Nephron progenitor cell (in vitro differentiated cells): ENCODE measurements around the gene RNF220.

ENCODE experiments used
- DNase-seq: peaks from one replicate; pipeline ENCODE4 v3.0.0; 2021
- H3K27ac Mint-ChIP-seq: 2 replicates; pipeline ENCODE4 v1.8.0; 2021; ENCODE audit warnings: mild to moderate bottlenecking, moderate library complexity, mixed read lengths
- H3K27me3 Mint-ChIP-seq: 2 replicates; pipeline ENCODE4 v1.8.0; 2021; ENCODE audit warnings: mild to moderate bottlenecking, low read depth, mixed read lengths; ENCODE audit not compliant: poor library complexity
- H3K36me3 Mint-ChIP-seq: 2 replicates; pipeline ENCODE4 v1.8.0; 2021; ENCODE audit warnings: low read depth, mixed read lengths
- H3K4me1 Mint-ChIP-seq: 2 replicates; pipeline ENCODE4 v1.8.0; 2021; ENCODE audit warnings: mixed read lengths
- H3K4me3 Mint-ChIP-seq: 2 replicates; pipeline ENCODE4 v1.8.0; 2021; ENCODE audit warnings: mild to moderate bottlenecking, moderate library complexity, mixed read lengths
- H3K9me3 Mint-ChIP-seq: 2 replicates; pipeline ENCODE4 v1.8.0; 2021; ENCODE audit warnings: mild to moderate bottlenecking, moderate library complexity, mixed read lengths
- TF ChIP-seq, protein P1 (sequence below): fragments of 200-600 bp; sonication (generic); IDR thresholded peaks from 2 replicates; pipeline ENCODE4 v1.5.0; 2021; ENCODE audit warnings: antibody characterized with exemption

Gene RNF220

DNA sequence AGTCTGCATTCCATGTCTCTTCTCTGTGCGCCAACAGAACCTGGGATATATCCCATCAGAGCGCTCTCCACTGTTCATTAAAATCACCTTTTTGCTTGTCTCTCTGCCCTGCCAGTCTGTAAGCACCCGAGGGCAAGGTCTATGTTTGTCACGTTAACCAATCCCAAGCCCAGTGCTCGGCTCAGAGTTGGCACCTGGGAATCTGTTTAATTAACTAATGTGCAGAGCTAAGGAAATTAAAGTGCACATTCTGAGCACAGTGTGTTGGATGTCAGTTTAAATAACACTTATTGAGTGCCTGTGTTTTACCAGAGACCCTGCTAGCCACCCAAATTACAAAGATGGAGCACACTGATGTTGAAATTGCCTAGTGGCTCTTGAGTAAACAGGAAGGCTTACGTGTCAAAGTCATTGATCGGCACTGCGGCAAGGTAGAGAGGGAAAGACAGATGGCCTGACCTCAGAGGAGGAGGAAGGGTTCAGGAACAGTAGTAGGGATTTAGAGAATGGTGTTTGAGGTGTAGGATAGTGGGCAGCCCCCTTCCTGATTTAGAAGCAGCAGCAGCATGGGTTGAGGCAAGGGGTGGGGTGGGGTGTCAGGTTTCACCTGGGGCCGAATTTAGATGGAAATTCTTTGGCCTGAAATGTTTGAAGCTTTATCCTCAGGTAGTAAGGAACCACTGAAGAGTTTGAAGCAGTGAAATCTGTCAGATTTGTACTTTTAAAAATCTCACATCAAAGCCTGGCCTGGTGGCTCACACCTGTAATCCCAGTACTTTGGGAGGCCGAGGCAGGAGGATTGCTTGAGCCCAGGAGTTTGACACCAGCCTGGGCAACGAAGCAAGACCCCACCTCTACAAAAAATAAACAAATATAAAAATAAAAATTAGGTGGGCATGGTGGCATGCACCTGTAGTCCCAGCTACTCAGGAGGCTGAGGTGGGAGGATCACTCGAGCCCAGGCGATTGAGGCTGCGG lies 277.1 kb downstream of the RNF220 start:
- Mint-ChIP-seq H3K36me3 (peaks cover 22% of the 10 kb centered on the region), H3K27ac (peak overlapping the region; percentile 13), H3K9me3 (no peaks in the 10 kb centered on the region), H3K4me3 (peak overlapping the region; percentile 23), H3K27me3 (no peaks in the 10 kb centered on the region), H3K4me1 (peaks cover 39% of the 10 kb centered on the region)
- TF ChIP-seq, protein P1, sequence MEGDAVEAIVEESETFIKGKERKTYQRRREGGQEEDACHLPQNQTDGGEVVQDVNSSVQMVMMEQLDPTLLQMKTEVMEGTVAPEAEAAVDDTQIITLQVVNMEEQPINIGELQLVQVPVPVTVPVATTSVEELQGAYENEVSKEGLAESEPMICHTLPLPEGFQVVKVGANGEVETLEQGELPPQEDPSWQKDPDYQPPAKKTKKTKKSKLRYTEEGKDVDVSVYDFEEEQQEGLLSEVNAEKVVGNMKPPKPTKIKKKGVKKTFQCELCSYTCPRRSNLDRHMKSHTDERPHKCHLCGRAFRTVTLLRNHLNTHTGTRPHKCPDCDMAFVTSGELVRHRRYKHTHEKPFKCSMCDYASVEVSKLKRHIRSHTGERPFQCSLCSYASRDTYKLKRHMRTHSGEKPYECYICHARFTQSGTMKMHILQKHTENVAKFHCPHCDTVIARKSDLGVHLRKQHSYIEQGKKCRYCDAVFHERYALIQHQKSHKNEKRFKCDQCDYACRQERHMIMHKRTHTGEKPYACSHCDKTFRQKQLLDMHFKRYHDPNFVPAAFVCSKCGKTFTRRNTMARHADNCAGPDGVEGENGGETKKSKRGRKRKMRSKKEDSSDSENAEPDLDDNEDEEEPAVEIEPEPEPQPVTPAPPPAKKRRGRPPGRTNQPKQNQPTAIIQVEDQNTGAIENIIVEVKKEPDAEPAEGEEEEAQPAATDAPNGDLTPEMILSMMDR = no peak
- no peak for DNase-seq

DNA sequence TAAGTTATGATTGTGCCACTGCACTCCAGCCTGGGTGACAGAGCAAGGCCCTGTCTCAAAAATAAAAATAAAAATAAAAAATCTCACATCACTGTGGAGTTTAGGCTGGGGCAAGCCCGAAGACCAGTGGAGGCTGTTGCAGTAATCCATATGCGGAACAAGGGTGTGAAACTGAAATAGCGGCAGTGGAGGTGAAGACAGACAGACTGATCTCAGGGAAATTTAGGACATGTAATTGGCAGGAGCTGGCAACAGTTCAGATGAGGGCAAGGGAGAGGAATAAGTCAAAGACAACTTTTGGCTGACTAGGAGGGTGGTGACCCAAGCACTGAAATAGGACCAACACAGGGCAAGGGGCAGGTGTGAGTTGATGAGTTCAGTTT lies 277.8 kb downstream of the RNF220 start:
- no peaks in the 10 kb centered on the region for H3K9me3 Mint-ChIP-seq
- TF ChIP-seq, protein P1 = no peak
- H3K4me1 Mint-ChIP-seq = peaks cover 39% of the 10 kb centered on the region
- peak overlapping the region; percentile 6 for H3K27ac Mint-ChIP-seq
- H3K27me3 Mint-ChIP-seq = no peaks in the 10 kb centered on the region
- no peak for DNase-seq
- no peak overlapping the region for H3K4me3 Mint-ChIP-seq
- H3K36me3 Mint-ChIP-seq = peaks cover 22% of the 10 kb centered on the region

DNA sequence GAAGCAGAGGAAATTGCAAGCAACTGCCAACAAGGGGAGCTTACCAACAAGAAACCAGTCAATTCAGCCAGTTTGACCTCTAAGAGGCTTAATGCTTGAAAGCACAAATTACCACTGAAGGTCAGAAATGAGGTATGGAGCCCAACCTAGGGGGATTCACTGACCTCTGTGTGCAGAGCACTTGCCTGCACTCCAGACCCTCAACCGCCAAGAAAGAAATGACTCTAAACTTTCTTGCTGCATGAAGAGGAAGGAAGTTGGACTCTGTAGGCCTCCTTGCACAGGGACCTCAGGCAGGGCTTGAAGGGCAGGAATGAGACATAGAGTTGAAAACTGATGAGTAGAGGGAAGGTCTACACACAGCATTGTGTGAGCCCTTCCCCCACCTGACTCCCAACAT lies 279.5 kb downstream of the RNF220 start:
- DNase-seq = no peak
- Mint-ChIP-seq H3K4me3 (no peak overlapping the region), H3K27me3 (no peaks in the 10 kb centered on the region), H3K4me1 (peaks cover 47% of the 10 kb centered on the region), H3K27ac (peak overlapping the region; percentile 35), H3K9me3 (no peaks in the 10 kb centered on the region), H3K36me3 (peaks cover 22% of the 10 kb centered on the region)
- TF ChIP-seq, protein P1 = no peak

DNA sequence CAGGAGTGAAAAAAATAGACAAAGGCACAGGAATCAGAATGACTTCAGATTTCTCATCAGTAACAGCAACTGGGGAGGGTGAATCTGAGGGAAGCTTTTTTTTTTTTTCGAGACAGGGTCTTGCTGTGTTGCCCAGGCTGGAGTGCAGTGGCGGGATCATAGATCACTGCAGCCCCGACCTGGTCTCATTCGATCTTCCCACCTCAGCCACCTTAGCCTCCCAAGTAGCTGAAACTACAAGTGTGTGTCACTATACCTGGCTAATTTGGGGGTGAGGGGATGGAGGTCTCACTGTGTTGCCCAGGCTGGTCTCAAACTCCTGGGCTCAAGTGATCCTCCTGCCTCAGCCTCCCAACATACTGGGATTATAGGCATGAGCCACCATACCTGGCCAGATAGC lies 280.2 kb downstream of the RNF220 start:
- peaks cover 15% of the 10 kb centered on the region for H3K36me3 Mint-ChIP-seq
- TF ChIP-seq, protein P1 = no peak
- no peak for DNase-seq
- no peaks in the 10 kb centered on the region for H3K27me3 Mint-ChIP-seq
- H3K9me3 Mint-ChIP-seq = no peaks in the 10 kb centered on the region
- H3K4me1 Mint-ChIP-seq = peaks cover 47% of the 10 kb centered on the region
- H3K27ac Mint-ChIP-seq = no peak overlapping the region
- H3K4me3 Mint-ChIP-seq = no peak overlapping the region

DNA sequence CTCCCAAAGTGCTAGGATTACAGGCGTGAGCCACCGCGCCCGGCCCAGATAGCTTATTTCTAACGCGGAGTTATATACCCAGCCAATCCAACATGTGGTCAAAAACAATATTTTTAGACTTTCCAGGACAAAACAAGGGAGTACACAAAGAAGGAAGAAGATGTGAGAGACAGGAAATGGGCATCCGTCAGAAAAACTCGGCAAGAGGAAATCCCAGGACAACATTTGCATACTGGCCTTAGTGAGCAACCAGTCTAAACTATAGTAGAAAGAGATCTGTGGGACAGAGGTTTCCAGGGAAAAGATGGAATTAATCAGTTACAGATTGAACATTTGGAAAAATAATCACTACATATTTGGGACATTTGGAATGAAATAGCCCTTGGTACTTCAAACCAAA lies 280.8 kb downstream of the RNF220 start:
- Mint-ChIP-seq H3K36me3 (peaks cover 9% of the 10 kb centered on the region), H3K27ac (no peak overlapping the region), H3K27me3 (no peaks in the 10 kb centered on the region), H3K4me1 (peaks cover 42% of the 10 kb centered on the region), H3K9me3 (no peaks in the 10 kb centered on the region), H3K4me3 (no peak overlapping the region)
- TF ChIP-seq, protein P1 = no peak
- no peak for DNase-seq
